ENCODE data around the gene MUSK. TPM values are rescaled to one million over a fixed set of nuclear protein-coding genes. Genes with fewer than 3 reads are reported as not detected.

MUSK gene
- total and polyA plus RNA-seq, 2 of the 8 experiments (the other 6 are each of a cell fraction or from before 2014, with no cell fraction given): not detected

DNA sequence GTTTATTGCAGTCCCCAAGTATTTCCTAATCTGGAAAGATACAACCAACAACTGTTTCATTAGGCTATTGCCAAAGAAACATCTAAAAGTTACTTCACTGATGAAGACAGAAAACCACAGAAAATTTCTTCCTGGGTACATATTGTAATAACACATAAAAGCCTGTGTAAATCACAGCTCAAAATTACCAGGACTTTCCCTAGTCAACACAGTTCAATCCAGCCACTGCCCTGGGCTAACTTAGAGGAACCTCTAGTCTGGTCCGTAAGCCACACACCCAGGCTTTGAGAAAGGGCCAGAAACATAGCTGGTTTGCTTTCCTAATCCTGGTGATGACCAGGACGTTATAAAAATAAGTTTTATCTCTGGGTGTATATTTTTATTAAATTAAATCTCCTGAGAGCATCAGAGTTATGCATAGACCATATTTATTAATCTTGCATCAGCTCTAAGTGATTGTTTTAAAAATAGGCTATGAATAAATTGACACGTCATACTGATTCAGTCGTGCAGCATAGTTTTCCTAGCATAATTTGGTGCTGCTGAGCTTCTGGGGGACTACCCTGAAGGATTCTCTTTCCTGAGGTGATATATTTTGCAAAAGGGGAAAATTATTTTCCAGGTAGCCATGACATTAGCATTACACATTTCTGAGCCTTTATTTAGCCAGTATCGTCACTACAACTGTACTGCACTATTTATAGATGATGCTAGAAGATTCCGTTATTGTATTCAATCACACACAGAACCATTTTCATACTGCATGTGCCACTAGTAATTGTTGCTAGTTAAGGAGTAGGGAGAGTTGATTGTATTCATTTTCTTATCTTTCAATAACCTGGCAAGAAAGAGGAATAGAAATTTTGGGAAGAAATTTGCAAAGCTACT is 12.6 kb upstream of the MUSK start:
- Histone ChIP-seq H3K4ac (replicated peaks; ENCODE audit: insufficient read length, low read depth, low read length) (no peak overlapping the region), H2BK12ac (ENCODE audit: low read depth, low read length) (no peak overlapping the region), H3K23ac (ENCODE audit: insufficient read length) (no peak overlapping the region), H3K56ac (replicated peaks; ENCODE audit: insufficient read length, low read depth, low read length) (no peak overlapping the region), H4K5ac (ENCODE audit: insufficient read length, low read depth, low read length) (no peak overlapping the region), H3K79me1 (ENCODE audit: low read depth, low read length) (no peaks in the 10 kb centered on the region), H4K20me1 (replicated peaks in 1 of 2; ENCODE audit: control insufficient read depth in 1 of 2, insufficient read depth in 2 of 2, low read length in 2 of 2) (no peaks in the 10 kb centered on the region), H3K4me1 (replicated peaks in 1 of 4; ENCODE audit: control insufficient read depth in 3 of 4, insufficient read depth in 4 of 4, low read length in 3 of 4) (no peaks in the 10 kb centered on the region), H3K4me3 (ENCODE audit: extremely low read depth in 1 of 4, insufficient read depth in 2 of 4, low read depth in 3 of 4, low read length in 4 of 4) (no peak overlapping the region), H3K27me3 (replicated peaks in 1 of 4; ENCODE audit: control insufficient read depth in 3 of 4, extremely low read depth in 1 of 4, insufficient read depth in 3 of 4, low read length in 3 of 4) (no peaks in the 10 kb centered on the region), H3K9me3 (ENCODE audit: insufficient read depth in 2 of 2, low read depth in 1 of 2, low read length in 1 of 2) (no peaks in the 10 kb centered on the region), H3K79me2 (ENCODE audit: control insufficient read depth in 1 of 2, insufficient read depth in 2 of 2, low read length in 2 of 2) (no peaks in the 10 kb centered on the region), H3K14ac (ENCODE audit: insufficient read length) (no peak overlapping the region), H2BK15ac (ENCODE audit: low read length) (no peak overlapping the region), H4K8ac (ENCODE audit: extremely low read depth, insufficient read depth, low read length) (no peak overlapping the region), H4K91ac (replicated peaks; ENCODE audit: insufficient read length, low read length) (no peak overlapping the region), H3K18ac (ENCODE audit: extremely low read depth, low read length) (no peak overlapping the region), H3K9ac (replicated peaks in 1 of 4; ENCODE audit: extremely low read depth in 1 of 4, low read depth in 3 of 4, low read length in 3 of 4) (no peak overlapping the region), H3K27ac (ENCODE audit: low read depth, low read length) (no peak overlapping the region), H2BK5ac (ENCODE audit: low read depth, low read length) (no peak overlapping the region), H3K36me3 (ENCODE audit: control insufficient read depth in 2 of 4, insufficient read depth in 4 of 4, low read length in 3 of 4) (no peaks in the 10 kb centered on the region), H3K4me2 (ENCODE audit: insufficient read depth in 1 of 2, low read depth in 2 of 2, low read length in 2 of 2) (no peak overlapping the region), H2AK5ac (ENCODE audit: low read depth, low read length) (no peak overlapping the region), H2BK120ac (replicated peaks; ENCODE audit: low read depth, low read length) (no peak overlapping the region), H2AFZ (ENCODE audit: low read length) (no peak overlapping the region), H3K23me2 (ENCODE audit: low read depth, low read length) (no peaks in the 10 kb centered on the region), H2BK20ac (ENCODE audit: low read length) (no peak overlapping the region)
- WGBS, 2 experiments (ENCODE audit: extremely low coverage in 1 of 2, insufficient coverage in 1 of 2, insufficient read length in 1 of 2, insufficient replicate concordance in 2 of 2, low coverage in 1 of 2, low lambda C conversion rate in 2 of 2, missing lambda C conversion rate in 1 of 2): 91% methylated on average over 6 of the region's 6 CpGs; no CpG with 5 or more reads in 1 of the 2 experiments
- ChIA-PET POLR2A (ENCODE audit: partially characterized antibody) (no interaction called here), CTCF (ENCODE audit: partially characterized antibody) (interaction anchor here (1.4 kb wide), 1 partner anchor 12 kb away, joined by 5 read pairs; the partner anchor contains the start of gene MUSK)
- TF ChIP-seq TBP (IDR thresholded peaks at IDR 0.05; ENCODE audit: low read depth, low read length) (no peak), SP1 (IDR thresholded peaks at IDR 0.05; ENCODE audit: low read depth, low read length) (no peak), KDM1A (IDR thresholded peaks at IDR 0.05; ENCODE audit: borderline replicate concordance, low read length) (no peak), KDM5A (IDR thresholded peaks at IDR 0.05; ENCODE audit: low read length) (no peak), BRCA1 (IDR thresholded peaks at IDR 0.05; ENCODE audit: low read depth, low read length) (no peak), EGR1 (IDR thresholded peaks at IDR 0.05; ENCODE audit: borderline replicate concordance, low read depth, low read length) (no peak)
- TF ChIP-seq, protein P1, sequence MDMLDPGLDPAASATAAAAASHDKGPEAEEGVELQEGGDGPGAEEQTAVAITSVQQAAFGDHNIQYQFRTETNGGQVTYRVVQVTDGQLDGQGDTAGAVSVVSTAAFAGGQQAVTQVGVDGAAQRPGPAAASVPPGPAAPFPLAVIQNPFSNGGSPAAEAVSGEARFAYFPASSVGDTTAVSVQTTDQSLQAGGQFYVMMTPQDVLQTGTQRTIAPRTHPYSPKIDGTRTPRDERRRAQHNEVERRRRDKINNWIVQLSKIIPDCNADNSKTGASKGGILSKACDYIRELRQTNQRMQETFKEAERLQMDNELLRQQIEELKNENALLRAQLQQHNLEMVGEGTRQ (IDR thresholded peaks at IDR 0.05; ENCODE audit: low read length): no peak
- FAIRE-seq (no peak), DNase-seq (ENCODE audit: low read depth in 1 of 2, low spot score in 2 of 2) (no peak)
